HEK293T (cell line): ENCODE measurements around the gene MRPL41.
"Not testable (repeated sequence)": the region's sequence is repeated elsewhere in the genome, so short reads cannot be mapped to it uniquely, and the experiment has no call there.

Experiments used
- CTCF ChIA-PET: fragments of 350-600 bp; formaldehyde crosslinking; extraction: SDS; loops from one replicate; lab custom pipeline; 2021; ENCODE audit warnings: antibody characterized with exemption, inconsistent platforms; lab: Yijun Ruan, JAX
- POLR2A ChIA-PET: fragments of 350-600 bp; formaldehyde crosslinking; extraction: SDS; loops from one replicate; lab custom pipeline; 2020; ENCODE audit warnings: antibody characterized with exemption, inconsistent platforms; lab: Yijun Ruan, JAX
- DNase-seq: peaks from one replicate; pipeline ENCODE4 v3.0.0; 2012; ENCODE audit warnings: mixed read lengths; ENCODE audit errors: extremely low spot score
- ARNT ChIP-seq: fragments of 450-650 bp; IDR thresholded peaks from 2 replicates; pipeline ENCODE4 v1.6.1; 2017; ENCODE audit warnings: mild to moderate bottlenecking
- BHLHE40 ChIP-seq: fragments of 450-650 bp; IDR thresholded peaks from 2 replicates; pipeline ENCODE4 v1.6.1; 2016; ENCODE audit warnings: mild to moderate bottlenecking, moderate library complexity, borderline replicate concordance
- CTBP1 ChIP-seq: fragments of 450-650 bp; IDR thresholded peaks from 2 replicates; pipeline ENCODE4 v1.6.1; 2016; ENCODE audit warnings: borderline replicate concordance
- ELF4 ChIP-seq: fragments of 450-650 bp; IDR thresholded peaks from 2 replicates; pipeline ENCODE4 v1.6.1; 2017; ENCODE audit warnings: antibody characterized with exemption
- FOXA1 ChIP-seq: fragments of 450-650 bp; IDR thresholded peaks from 2 replicates; pipeline ENCODE4 v1.6.1; 2016; ENCODE audit warnings: mild to moderate bottlenecking
- FOXK2 ChIP-seq: fragments of 450-650 bp; IDR thresholded peaks from 2 replicates; pipeline ENCODE4 v1.6.1; 2016; ENCODE audit warnings: mild to moderate bottlenecking
- FOXM1 ChIP-seq: fragments of 450-650 bp; IDR thresholded peaks from 2 replicates; pipeline ENCODE4 v1.6.1; 2017; ENCODE audit warnings: mild to moderate bottlenecking, borderline replicate concordance
- HDGF ChIP-seq: fragments of 450-650 bp; IDR thresholded peaks from 2 replicates; pipeline ENCODE4 v1.6.1; 2017; ENCODE audit warnings: antibody characterized with exemption, borderline replicate concordance
- L3MBTL2 ChIP-seq: fragments of 450-650 bp; conservative IDR thresholded peaks from 2 replicates; pipeline ENCODE4 v1.6.1; 2016; ENCODE audit warnings: mild to moderate bottlenecking
- LEF1 ChIP-seq: fragments of 450-650 bp; IDR thresholded peaks from 2 replicates; pipeline ENCODE4 v1.6.1; 2017; ENCODE audit warnings: mild to moderate bottlenecking, borderline replicate concordance
- NFRKB ChIP-seq: fragments of 450-650 bp; IDR thresholded peaks from 2 replicates; pipeline ENCODE4 v1.6.1; 2016; ENCODE audit warnings: mild to moderate bottlenecking, moderate library complexity
- SP1 ChIP-seq: fragments of 450-650 bp; IDR thresholded peaks from 2 replicates; pipeline ENCODE4 v1.6.1; 2017
- SUZ12 ChIP-seq: fragments of 450-650 bp; IDR thresholded peaks from 2 replicates; pipeline ENCODE4 v1.6.1; 2016; ENCODE audit warnings: mild to moderate bottlenecking
- TARDBP ChIP-seq: fragments of 450-650 bp; IDR thresholded peaks from 2 replicates; pipeline ENCODE4 v1.6.1; 2016
- ZNF384 ChIP-seq: fragments of 450-650 bp; IDR thresholded peaks from 2 replicates; pipeline ENCODE4 v1.6.1; 2016
- TF ChIP-seq, protein P1 (sequence below): fragments of 450-650 bp; IDR thresholded peaks from 2 replicates; pipeline ENCODE4 v1.6.1; 2016

Gene MRPL41

DNA sequence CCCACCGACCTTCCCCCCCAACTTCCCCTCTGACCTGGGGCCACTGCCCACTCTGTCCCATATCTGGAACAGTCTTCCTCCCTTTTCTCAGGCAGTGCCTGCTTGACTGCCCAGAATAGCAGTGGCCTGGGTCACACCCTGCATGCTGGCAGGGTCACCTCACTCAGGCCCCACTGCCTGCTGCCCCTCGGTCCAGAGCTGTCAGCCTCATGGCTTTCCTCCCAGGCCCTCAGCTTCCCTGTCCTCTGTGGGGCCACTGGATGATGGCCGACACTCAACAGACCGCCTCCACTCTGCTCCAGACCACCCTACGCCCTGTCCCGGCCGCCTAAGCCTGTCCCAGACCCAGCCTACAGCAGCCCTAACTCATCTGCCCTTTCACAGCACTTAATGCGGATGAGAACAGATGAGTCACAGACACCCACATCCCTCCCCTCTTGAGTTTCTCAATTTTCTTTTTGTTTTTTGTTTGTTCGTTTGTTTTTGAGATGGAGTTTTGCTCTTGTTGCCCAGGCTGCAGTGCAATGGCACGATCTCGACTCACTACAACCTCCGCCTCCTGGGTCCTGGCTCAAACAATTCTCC is 7.4 kb upstream of the MRPL41 start:
- TF ChIP-seq L3MBTL2 (no peak), ARNT (no peak), LEF1 (no peak), FOXA1 (no peak), BHLHE40 (no peak), NFRKB (no peak), FOXK2 (no peak), SUZ12 (no peak), SP1 (no peak), TARDBP (no peak), ZNF384 (no peak), ELF4 (no peak), FOXM1 (no peak), CTBP1 (no peak), HDGF (no peak)
- TF ChIP-seq, protein P1, sequence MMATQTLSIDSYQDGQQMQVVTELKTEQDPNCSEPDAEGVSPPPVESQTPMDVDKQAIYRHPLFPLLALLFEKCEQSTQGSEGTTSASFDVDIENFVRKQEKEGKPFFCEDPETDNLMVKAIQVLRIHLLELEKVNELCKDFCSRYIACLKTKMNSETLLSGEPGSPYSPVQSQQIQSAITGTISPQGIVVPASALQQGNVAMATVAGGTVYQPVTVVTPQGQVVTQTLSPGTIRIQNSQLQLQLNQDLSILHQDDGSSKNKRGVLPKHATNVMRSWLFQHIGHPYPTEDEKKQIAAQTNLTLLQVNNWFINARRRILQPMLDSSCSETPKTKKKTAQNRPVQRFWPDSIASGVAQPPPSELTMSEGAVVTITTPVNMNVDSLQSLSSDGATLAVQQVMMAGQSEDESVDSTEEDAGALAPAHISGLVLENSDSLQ, result no peak
- no peak for DNase-seq
- POLR2A ChIA-PET, result no interaction called here
- CTCF ChIA-PET, result no interaction called here

DNA sequence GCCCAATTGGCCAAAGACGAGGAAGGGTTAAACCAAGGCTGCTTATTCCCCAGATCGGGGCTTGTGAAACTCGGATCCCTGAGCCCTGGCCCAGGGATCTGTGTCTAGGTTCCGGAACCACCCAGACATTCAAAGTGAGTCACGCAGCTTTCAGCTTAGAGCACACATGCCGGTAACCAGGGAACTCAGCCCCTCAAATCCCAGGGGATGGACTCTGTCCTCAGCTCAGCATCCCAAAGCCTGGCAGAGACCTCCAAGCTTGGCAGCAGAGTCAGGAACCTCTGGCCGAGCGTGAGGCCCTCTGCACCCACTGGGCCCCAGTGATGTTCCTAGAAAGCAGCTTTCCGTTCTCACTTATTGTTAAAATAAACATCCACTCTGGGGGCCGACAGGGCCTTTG is 6.6 kb upstream of the MRPL41 start:
- DNase-seq, result no peak
- POLR2A ChIA-PET, result no interaction called here
- CTCF ChIA-PET, result interaction anchor here (0.7 kb wide), 1 partner anchor 45 kb away, joined by 3 read pairs; the partner anchor contains the start of gene ZMYND19
- TF ChIP-seq FOXA1 (no peak), BHLHE40 (no peak), ZNF384 (no peak), ARNT (no peak), FOXM1 (no peak), CTBP1 (no peak), TARDBP (no peak), LEF1 (no peak), SP1 (no peak), SUZ12 (no peak), L3MBTL2 (no peak), HDGF (no peak)
- TF ChIP-seq, protein P1, result no peak

DNA sequence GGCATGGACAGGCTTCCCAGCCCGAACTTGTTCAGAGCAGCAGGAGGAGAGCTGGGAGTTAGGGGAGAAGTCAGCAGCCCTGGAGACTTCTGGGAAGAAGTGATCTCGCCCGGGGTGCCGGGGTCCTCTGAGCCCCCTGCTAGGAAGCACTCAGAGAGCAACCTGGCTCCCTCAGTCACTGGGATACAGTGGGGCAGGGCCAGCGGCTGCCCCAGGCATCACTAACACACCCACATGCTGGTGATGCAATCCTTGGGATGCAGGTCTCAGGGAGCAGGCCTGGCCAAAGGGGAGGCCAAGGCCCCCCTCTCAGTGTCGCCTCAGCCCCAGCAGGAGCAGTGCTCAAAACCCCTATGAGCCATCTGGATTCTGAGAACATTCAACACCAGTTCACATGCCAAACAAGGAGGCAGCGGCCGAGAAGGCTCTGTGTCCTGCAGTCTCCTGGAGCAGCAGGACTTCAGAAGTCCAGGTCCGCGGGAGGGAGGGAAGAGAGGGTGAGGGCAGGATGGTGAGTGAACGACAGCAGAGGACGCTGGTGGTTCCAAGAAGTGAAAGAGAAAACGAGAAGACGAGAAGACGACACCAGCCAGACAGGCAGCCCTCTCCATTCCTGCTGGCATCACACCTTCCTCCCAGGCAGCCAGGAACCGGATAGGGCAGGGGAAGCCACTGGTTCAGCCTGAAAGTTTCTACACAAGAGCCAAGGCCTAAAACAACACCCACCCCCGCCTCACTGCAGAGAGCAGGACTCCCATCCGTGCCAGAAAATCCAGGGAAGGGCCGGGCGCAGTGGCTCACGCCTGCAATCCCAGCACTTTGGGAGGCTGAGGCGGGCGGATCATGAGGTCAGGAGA is 3.8 kb upstream of the MRPL41 start:
- TF ChIP-seq ELF4 (no peak), LEF1 (no peak), NFRKB (no peak), FOXA1 (no peak), FOXM1 (no peak)
- POLR2A ChIA-PET, result no interaction called here
- CTCF ChIA-PET, result no interaction called here
- no peak for DNase-seq

DNA sequence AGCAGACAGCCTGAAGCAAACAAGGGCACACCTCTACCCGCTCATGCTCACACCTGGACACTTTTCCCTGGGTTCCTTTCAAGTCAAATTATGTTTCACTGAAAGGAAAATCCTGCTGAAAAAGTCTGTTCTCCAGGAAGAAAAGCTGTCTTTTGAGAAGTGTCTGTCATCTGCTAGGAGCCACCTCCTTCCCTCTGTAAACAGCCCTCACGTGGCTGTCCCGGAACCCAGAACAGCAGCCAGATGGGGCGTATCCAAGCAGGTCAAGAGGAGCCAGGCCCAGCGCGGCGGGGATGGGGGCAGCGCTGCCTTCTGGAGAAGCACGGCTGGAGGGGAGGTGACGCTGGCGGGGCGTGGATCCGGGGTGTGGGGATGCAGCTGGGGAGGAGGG is 1.5 kb upstream of the MRPL41 start, which contains the start of gene PNPLA7:
Gene PNPLA7, minus strand, starts transcription at position 172 of the 391 bp plus-strand sequence. CDS start 205 bp downstream, outside the sequence.
- CTCF ChIA-PET, result no interaction called here
- POLR2A ChIA-PET, result interaction anchor here (1.9 kb wide), 1 partner anchor 16 kb away, joined by 5 read pairs; no protein-coding TSS in a partner anchor
- no peak for TF ChIP-seq LEF1
- TF ChIP-seq FOXK2, result no peak
- no peak for TF ChIP-seq ELF4
- TF ChIP-seq CTBP1, result no peak
- TF ChIP-seq, protein P1, result 0 out of 2 replicates have a peak, but pooled peaks have one; percentile 50
- no peak for TF ChIP-seq TARDBP
- peak; percentile 46 for DNase-seq

DNA sequence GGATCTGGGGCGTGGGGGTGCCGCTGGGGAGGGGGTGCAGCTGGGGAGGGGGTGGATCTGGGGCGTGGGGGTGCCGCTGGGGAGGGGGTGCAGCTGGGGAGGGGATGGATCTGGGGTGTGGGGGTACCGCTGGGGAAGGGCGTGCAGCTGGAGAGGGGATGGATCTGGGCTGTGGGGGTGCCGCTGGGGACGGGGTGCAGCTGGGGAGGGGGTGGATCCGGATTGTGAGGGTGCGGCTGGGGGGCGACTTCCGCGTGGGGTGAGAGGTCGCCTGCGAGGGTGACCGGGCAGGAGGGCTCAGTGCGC is 768 bp upstream of the MRPL41 start:
- CTCF ChIA-PET, DNase-seq: not testable (repeated sequence)
- POLR2A ChIA-PET, result interaction anchor here (1.8 to 1.9 kb wide), 2 partner anchors 16 to 249 kb away, joined by 5 to 7 read pairs; partner anchors contain the start of gene NRARP

DNA sequence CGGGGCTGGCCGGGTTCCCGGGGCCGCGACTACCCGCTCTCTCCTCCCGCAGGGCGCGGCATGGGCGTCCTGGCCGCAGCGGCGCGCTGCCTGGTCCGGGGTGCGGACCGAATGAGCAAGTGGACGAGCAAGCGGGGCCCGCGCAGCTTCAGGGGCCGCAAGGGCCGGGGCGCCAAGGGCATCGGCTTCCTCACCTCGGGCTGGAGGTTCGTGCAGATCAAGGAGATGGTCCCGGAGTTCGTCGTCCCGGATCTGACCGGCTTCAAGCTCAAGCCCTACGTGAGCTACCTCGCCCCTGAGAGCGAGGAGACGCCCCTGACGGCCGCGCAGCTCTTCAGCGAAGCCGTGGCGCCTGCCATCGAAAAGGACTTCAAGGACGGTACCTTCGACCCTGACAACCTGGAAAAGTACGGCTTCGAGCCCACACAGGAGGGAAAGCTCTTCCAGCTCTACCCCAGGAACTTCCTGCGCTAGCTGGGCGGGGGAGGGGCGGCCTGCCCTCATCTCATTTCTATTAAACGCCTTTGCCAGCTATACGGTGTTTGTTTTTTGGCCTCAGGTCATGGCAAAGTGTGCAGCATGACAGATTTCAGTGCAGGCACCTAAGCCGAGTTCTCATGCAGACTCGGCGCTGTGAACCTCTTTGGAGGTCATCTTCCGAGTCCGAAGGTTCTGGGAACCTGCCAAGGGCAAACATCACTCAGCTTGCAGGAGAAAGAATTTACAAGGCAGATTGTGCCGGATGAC is 516 bp downstream of the MRPL41 start:
- 0 out of 2 replicates have a peak, but pooled peaks have one; percentile 30 for TF ChIP-seq L3MBTL2
- TF ChIP-seq ARNT, result no peak
- POLR2A ChIA-PET, result interaction anchor here (0.8 to 1.8 kb wide), 9 partner anchors 8 to 422 kb away, joined by 3 to 7 read pairs (median 4); partner anchors contain the start of genes DPH7 and NRARP
- peak; percentile 46 for DNase-seq
- CTCF ChIA-PET, result interaction anchor here (0.8 kb wide), 1 partner anchor 12 kb away, joined by 3 read pairs; no protein-coding TSS in a partner anchor

DNA sequence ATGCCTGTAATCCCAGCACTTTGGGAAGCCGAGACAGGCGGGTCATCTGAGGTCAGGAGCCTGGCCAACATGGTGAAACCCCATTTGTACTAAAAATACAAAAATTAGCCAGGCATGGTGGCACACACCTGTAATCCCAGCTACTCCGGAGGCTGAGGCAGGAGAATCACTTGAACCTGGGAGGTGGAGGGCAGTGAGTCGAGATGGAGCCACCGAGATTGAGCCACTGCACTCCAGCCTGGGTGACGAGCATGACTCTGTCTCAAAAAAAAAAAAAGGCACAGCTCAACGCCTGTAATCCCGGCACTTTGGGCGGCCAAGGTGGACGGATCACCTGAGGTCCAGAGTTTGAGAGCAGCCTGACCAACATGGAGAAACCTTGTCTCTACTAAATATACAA is 2.0 kb downstream of the MRPL41 start:
- POLR2A ChIA-PET, result interaction anchor here (0.9 kb wide), 1 partner anchor 37 kb away, joined by 4 read pairs; the partner anchor contains the start of gene ZMYND19
- CTCF ChIA-PET, DNase-seq: not testable (repeated sequence)
